GM18907 (cell line): ENCODE data around the gene XYLB.
A peak's percentile ranks its signal among the peaks of the same experiment; 100 is the strongest.

Experiments used
- ATAC-seq: cut with Tn5 transposase; IDR thresholded peaks from one replicate; pipeline ENCODE4 v1.9.1; 2021; ENCODE audit warnings: mild to moderate bottlenecking, moderate library complexity; ENCODE audit not compliant: unreplicated experiment

Gene XYLB

DNA sequence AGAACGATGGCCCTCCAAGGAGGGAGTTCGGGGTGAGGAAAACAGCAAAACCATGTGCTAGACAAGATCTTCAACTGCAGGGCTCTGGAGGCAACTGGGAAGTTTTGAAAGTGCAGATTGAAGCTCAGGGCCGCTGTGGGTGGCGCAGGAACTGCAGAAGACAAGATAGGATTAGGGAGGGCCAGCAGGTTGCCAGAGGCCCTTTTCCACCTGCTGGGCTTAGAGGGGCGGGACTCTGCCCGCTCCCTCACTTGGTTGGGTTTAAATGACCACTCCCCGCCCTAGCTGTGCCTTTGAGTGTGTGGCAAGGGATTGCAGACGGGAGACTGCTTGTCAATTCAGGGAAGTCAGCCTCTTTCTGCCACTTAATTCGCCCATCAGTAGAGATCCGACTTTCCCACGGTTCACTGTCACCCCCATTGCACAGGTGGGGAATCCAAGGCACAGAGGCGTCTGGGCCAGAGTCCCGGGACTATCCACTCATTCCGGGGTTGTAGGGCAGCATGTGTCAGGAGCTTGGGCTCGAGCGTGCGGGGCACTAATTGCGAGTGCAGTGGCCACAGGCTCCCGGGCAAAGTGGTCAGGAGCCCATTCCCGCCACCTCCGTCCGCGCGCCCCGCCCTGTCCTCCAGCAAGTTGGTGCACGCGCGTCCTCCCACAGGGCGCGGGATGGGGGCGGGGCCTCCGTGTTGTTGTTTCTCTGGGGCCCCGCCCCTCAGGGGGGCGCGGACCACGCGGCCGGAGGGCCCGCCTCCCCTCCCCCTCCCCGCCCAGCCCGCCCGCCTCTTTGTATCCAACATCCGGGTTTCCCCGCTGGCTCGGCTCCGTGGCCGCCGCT, 106.7 kb downstream of the XYLB start, which contains the start of gene ACVR2B:
ACVR2B (plus strand) TSS at position 816 of the 838 bp plus-strand sequence. CDS start 433 bp downstream, outside the sequence.
- no peak for ATAC-seq

GRCh38 chr3:38453913-38454177, 107.3 kb downstream of the XYLB start:
- no peak for ATAC-seq

GRCh38 chr3:38454178-38454883, 107.7 kb downstream of the XYLB start:
- no peak for ATAC-seq

DNA sequence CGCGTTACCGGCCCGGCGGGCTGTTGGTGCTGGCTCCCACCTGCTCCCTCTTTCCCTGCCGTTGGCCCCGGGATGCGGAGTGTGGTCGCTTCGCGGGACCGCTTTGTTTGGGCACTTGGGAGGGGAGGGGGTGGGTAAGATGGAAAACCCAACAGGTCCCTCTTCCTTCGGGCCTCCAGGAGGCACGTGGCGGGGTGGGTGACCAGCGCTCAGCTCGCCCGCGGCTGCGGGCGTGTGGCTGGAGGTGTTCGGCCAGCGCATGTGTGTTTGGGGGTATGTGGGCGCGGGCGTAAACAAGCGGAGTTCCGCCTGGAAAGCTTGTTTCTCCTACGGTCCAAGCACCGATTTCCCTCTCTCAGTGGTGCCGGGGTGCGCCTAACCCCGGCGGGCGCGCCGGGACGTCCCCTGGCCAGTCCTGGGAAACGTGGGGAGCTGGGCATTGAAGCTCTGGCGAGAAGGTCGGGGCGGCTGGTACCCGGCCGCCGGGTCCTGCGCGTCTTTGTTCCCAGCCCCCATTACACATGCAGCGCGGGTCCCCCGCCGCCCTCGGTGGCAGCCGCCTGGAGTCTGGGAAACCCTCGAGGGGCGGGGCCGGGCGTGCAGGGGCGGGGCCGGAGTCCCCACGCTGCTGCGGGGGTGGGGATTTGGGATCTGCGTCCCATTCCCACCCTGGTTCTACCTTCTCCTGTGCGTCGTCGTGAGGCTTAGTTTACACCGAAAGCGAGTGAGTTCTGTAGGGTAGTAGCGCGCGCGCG, 108.5 kb downstream of the XYLB start:
- ATAC-seq, result peak; percentile 32

DNA sequence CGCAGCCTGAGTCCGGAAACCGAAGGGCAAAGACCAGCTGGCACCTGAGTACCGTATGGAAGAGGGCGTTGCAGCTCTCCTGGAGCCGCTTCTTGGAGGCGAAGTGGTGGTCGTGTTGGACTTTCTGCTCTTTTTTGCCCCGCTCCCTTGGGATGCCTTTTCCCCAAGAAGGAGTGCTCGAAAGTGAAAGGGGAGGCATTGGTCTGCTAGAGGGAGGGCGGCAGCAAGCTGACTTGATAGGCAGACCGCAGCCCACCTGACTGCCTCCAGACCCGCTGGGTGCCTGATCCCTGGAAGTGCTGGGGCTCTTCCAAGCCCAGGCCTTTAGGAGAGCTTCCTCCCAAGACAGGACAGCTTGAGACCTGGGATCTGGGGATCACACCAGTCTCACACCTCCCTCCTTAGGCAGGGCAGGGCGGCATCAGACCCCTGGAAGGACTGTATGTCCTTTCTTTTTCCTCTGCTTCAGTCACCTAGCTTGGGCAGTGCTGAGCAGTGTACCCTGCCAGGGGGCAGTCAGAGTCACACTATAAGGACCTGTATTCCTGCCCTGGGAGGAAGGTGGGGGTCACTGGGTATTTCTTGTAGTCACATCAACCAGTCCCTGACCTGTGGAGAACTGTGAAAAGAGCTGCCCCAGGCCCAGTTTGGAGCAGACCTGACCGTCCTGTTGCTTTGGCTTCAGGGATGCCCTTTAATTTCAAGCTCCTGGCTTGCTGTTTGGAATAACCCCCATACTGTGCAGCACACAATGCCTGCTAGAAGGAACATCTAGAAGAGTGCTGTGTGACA, 109.2 kb downstream of the XYLB start:
- ATAC-seq, result peak; percentile 45

- ATAC-seq, result no peak
These were observed 110.8 kb downstream of the XYLB start for GRCh38 chr3:38457111-38458003.

- ATAC-seq, result no peak
These were observed 112.4 kb downstream of the XYLB start for GRCh38 chr3:38458796-38459498.

GRCh38 chr3:38459499-38460048, 113.0 kb downstream of the XYLB start:
- ATAC-seq, result no peak

GRCh38 chr3:38460377-38461270, 114.0 kb downstream of the XYLB start:
- no peak for ATAC-seq
